Urothelium cell line (cell line): ENCODE data around the gene WWOX.

ENCODE experiments used
- DNase-seq: peaks from one replicate; pipeline ENCODE4 v3.0.0; 2011; ENCODE audit warnings: low spot score, mixed read lengths
- FAIRE-seq: peaks from 2 replicates; lab custom pipeline; 2011; peaks lifted over from hg19 to GRCh38; lab: Jason Lieb, UNC

The WWOX gene

DNA sequence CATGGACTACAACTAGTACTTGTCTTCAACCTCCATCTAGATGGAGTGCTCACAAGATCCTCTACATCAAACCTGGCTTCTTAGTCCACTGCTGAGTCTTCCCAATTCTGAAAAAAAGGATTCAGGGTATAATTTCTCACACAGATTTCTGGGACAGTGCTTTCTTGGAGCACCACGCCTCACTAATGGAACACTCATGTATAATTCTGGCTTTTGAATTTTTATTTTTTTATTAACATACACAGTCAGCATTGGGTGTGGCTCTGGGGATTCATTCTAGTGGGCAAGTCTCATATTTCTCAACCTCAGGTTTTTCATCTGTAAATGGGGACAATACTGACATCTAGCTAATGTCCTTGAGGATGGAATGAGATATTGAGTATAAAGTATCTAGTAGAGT lies 696.0 kb downstream of the WWOX start:
- FAIRE-seq (no peak), DNase-seq (no peak)

DNA sequence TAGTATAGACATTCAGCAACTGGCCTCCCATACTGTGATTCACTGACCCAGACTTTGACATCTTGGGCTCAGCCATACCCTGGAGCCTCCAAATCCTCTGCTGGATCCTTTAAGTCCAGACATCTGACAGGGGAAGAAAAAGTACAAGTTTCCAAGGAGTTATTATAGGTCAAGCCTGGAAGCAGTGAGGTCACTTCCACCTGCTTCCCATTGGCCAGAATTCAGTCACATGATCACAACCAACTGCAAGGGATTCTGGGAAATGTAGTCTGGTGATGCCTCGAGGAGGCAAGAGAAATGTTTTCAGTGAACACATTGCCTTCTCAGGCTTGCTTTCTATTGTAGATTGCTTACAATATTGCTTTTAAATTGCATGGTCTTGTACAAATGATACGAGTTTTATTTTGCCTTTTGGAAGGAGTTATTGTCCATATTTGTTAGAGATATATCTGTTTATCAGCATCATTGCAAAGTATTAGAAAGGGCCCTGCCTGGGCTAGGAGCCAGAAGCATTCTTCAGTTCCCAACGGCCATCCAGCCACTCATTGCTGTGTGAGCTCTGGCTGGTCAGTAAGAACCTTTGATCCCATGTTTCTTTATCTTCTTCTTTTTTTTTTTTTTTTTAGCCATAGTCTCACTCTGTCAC lies 696.9 kb downstream of the WWOX start:
- no peak for FAIRE-seq
- DNase-seq: peak; percentile 63

DNA sequence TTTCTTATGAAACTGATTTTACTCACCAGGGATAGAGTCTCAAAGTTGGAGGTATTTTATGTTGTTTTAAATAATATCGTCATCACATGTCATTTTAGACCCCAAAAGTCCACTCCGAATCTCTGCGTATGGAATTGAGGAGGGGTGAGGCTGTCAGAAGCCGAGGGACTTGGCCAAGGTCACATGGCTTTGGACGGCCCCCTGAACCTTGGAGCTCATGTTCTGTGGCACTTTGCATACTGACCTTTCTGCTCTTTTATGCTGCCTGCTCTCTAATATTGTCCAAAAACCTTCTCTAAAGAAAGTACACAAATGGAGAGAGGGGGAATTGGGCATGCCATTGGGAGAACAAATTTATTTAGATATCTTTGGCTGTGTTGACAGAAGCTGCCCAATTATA lies 700.0 kb downstream of the WWOX start:
- DNase-seq: no peak

DNA sequence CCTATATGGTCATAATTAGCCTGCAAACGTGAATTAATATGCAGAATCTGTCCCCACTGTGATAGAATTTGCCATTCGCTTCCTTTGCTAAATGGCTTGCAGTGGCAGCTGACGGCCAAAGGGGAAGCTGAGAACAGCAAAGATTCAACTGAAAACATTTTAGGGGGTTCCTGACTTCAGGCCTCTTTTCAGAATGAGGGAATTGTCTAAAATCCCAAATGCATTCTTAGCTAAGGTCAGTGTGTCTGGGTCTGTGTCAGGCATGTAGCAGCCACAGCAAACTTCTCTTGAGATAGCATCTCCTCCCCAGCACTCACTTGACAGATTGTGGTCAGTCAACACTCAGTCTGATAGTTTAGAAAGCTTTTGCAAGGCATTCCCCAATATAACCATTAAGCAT lies 701.1 kb downstream of the WWOX start:
- FAIRE-seq (no peak), DNase-seq (no peak)

More for the DNA sequence above, 700.0 kb downstream of the WWOX start:
- FAIRE-seq: no peak

DNA sequence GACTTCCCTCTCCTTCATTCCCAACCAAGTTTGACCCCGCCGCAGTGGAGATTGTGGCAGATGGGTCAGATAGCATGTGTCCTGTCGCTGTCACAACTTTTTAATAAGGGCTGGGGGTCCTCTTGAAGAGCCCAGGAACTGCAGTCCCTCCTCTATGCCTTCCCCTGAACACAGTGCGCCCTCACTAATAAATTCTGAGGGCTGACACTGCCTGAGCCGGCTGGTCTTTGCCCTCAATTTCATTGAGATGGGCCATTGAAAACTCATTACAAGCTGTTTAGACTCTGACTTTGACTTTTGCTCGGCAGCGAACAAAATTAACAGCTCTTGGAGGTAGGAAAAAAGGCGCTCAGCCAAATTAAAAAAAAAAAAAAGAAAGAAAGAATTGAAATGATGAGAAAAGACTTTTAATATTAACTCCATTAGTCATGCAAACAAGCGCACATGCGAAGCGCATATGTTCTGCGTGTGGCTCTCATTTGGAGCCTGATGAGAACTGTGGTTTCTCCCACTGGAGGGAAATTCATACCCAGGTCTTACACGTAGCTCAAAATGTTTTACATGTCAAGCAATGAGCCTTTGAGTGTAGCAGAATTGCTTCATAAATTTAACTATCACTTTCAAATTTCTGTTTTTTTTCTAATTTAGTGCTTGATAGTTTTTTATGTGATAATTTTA lies 704.7 kb downstream of the WWOX start:
- no peak for DNase-seq
- no peak for FAIRE-seq

DNA sequence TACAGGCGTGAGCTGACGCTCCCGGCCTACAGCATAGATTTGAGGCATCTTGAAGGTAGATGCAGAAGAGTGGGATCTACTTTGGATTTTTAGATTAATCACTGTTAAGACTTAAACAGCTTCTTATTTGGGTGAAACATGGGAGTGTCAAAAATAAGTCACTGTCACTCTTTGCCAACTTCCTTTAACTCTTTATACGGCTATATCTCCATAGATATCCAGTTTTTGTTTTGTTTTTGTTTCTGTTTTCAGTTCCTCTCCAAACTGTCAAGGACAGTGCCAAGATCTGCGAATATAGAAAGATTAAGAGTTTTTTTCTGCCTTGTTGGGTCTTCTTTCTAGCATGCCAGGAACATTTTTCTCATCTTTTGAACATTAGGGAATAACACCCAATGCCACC lies 706.1 kb downstream of the WWOX start:
- DNase-seq (no peak), FAIRE-seq (no peak)

DNA sequence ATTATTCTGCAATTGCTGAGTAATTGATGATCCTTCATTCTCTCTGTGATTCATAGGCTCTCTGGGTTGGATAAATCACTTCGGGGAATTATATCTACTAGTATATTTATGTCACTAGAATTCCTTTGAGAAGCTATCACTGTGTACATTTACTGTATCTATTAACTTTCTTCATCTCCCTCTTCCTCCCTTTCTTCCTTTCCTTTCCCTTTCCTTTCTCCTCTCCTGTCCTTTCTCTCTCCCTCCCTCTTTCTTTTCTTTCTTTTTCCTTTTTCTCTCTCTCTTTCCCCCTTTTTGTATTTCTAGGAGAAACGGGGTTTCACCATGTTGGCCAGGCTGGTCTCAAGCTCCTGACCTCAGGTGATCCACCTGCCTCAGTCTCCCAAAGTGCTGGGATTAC lies 711.8 kb downstream of the WWOX start:
- FAIRE-seq (no peak), DNase-seq (no peak)

DNA sequence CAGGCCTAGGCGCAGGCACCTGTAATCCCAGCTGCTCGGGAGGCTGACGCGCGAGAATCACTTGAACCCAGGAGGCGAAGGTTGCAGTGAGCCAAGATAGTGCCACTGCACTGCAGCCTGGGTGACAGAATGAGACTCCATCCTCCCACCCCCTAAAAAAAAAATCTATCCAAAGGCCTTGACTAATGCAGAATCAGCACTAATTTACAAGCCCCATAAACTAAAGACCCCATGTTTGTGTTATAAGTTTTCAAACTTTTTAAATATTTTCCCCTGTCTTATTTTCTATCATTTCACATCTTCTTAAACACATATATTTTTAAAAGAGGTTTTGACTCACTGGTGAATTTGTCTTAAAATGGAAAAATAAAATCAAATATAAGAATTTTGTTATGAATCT lies 713.1 kb downstream of the WWOX start:
- no peak for DNase-seq
- no peak for FAIRE-seq

DNA sequence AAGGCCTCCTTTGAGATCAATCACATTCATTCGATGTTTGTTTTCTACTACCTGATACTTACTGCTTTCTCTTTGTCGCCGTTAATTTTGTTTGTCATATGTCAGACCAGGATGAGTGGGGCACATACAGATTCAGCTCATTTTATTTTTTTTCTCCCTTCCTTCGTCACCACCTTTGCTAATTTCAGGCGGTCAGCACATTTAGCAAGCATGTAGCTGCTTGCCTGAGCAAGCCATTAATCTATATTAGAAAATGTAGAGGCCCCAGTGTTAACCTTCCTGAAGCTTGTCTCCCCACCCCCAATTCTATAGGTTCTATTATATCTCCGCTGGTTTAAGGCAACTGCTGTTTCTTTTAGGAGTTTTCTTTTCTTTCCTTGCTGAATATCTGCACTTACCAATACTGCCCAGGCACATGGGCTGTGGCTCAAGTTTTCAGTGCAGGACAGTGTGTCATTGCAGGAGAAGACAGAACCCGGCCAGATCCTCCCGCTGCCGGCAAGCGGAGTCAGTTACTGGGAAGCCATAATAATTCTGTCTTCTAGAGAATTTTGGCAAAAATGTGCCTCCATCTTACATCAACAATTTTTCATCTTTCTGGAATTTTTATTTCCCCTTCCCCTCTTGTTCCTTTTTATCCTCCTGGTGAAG lies 714.3 kb downstream of the WWOX start:
- DNase-seq: no peak
- no peak for FAIRE-seq

DNA sequence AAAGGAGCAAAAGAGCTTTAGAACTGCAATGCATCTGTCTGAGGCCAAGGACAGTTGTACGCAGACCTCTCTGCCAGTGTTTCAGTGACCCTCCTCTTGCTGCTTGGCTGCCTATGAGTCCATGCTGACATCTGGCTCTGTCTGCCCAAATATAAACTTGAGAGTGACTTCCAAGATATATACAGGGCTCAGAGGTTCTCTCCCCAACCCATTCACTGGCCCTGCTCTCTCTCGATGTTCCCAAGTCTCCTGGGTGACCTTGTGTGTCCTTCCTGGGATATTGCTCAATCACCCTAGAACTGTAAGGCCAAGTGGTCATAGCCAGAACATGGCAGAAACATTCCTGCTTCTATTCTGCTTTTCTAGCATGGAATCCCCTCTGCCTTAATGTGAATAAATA lies 716.3 kb downstream of the WWOX start:
- no peak for DNase-seq
- no peak for FAIRE-seq

DNA sequence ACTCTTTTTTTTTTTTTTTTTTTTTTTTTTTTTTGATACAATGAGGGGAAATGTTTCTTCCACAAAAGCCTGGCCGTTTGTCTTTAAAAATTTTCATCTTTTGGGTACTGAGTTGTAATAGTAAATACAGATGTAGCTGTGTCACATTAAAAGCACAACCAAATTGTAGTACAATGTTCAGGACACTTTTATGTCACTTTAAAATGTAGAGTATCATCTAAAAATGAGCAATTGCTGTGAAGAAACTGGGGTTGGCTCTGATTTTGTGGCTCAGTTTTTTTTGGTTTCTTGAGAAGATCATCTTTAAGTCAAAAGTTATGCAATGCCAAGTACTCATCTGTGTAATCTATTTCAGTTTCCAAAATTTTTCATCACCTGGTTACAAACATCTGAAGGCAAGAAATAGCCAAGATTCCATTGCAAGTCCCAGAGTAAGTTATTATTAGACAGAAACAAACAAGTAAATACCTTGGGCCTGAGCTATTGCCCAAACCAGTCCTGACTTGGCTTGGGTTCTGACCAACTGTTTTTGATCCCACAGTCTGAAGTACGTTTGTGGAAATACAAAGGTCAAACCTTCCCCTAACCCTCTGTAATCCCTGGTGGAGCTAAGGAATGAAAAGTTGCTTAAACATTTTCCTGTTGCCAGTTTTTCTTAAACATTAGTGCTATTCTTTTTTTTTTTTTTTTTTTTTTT lies 717.2 kb downstream of the WWOX start:
- FAIRE-seq: no peak
- no peak for DNase-seq

DNA sequence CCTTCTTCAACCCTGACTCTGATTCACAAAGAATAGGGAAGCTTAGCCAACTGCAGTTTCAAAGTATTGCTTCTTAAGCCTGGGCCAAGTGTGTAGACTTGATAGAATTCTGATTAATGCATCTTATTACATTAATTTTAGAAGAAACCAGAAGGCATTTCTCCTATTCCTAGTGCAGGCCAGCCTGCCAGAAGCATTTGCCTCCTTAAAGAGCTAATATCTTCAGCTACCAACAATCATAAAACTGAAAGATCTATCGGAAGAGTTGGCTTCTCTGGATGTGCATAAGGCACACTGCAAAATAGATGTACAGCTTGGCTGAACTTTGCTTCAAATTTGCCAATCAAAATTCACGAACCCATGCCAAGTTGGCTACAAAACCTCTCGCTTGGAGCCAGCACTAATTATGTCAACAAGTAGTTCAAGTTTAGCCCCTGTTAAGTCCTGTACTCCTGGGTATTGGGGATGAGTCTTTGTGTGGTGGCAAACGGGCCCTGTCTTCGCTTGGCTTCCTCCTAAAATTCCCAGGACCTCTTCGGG lies 717.8 kb downstream of the WWOX start:
- no peak for FAIRE-seq
- DNase-seq: no peak

DNA sequence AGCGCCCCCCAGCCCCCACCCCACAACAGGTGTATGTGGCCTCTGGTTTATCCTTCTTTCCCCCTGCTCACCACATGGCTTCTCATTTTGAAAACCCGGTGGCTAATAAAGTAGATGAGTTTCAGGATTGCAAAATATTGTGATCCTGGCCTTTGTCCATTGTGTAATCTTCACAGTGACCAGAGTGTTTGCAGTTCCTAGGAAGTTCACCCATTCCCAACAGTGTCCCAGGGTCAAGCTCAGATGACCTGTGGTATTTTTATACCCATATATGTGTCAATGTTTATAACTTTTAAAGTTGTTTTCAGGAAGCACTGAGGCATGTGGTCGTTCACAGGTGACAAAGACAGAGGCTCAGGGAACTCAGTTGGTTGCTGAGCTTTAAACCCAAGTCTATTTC lies 721.9 kb downstream of the WWOX start:
- FAIRE-seq (no peak), DNase-seq (no peak)

DNA sequence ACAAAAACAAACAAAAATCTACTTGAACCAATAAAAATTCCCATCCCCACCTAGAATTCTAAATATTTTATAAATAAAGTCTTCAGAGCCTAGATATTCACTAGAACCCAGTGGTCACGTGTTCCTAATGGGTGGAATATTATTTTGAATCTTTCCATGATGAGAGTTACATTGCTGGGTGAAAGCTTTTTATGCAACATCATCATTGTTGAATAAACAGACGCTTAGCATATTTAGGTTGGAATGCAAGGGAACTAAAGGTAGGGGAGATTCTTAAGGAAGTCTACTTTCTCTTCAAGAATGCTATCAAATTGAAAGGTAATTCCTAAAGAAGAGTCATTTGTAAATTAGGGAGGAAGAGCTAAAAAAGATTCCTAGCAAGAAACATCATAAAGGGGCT lies 723.1 kb downstream of the WWOX start:
- no peak for FAIRE-seq

DNA sequence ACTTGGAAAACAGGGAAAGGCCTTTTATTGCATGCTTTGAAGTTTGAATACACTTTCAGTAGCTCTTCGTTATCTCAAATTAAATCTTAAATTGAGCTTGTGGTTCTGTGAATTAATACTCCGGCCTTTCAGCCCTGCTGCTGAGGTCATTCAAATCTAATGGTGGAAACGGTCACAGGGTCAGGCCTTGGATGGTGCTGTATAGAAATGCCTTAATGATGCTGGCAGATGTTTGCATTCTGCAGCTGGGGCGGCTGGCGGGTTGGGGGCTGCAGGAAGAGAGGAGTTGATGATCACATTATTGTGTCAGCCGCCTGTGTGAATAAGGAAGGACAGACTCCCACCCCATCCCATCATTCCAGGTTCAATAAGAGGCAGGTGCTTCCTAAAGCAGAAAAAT lies 723.6 kb downstream of the WWOX start:
- no peak for DNase-seq
- no peak for FAIRE-seq

More for the DNA sequence above, 723.1 kb downstream of the WWOX start:
- DNase-seq: no peak

DNA sequence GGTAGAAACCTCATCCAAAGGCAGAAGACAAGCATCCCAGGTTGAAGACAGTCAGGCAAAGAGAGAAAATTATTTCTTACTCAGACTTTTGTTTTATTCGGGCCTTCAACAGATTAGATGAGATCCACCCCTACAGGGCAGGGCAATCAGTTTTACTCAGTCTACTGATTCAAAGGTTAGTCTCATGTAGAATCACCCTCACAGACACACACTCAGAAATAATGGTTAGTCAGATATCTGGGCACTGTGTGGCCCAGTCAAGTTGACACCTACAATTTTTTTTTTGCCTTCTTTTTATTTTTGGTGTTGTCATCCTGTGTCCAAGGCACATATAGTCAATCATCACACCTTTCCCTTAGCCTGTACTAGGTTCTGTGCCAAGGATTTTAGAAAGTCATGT lies 729.8 kb downstream of the WWOX start:
- DNase-seq (no peak), FAIRE-seq (no peak)

DNA sequence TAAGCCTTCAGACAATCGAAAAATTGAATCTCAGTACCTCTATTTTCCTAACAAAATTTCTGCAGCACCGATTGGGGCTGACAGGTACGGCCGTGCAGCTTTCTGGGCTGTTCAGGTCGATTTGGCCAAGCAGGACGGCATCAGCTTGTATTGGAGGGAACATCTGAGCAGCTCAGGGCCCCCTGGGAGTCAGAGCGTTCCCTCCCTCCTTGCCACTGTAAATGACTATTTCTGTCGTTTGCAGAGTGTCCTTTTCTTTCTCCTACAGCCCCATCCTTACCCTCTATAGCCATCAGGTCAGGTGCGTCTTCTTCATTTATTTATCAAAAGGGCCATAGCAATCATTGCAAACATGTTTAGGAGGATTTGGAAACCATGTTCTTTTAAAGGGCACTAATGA lies 731.1 kb downstream of the WWOX start:
- FAIRE-seq: no peak
- no peak for DNase-seq

DNA sequence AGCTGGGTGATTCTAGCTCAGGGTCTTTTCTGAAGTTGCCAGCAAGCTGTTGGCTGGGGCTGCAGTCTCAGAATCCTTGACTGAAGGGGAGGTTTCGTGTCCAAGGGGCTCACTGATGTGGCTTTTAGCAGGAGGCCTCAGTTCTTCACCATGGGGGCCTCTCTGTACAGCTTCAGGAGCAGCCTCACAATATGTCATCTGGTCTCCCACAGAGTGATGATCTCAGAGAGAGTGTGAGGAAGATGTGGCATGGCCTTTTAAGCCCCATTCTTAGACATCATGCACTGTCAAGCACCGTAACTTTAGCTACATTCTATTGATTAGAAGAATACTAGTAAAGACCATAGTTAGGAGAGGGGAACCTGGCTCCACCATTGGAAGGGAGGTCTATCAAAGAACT lies 732.6 kb downstream of the WWOX start:
- no peak for DNase-seq
- no peak for FAIRE-seq

DNA sequence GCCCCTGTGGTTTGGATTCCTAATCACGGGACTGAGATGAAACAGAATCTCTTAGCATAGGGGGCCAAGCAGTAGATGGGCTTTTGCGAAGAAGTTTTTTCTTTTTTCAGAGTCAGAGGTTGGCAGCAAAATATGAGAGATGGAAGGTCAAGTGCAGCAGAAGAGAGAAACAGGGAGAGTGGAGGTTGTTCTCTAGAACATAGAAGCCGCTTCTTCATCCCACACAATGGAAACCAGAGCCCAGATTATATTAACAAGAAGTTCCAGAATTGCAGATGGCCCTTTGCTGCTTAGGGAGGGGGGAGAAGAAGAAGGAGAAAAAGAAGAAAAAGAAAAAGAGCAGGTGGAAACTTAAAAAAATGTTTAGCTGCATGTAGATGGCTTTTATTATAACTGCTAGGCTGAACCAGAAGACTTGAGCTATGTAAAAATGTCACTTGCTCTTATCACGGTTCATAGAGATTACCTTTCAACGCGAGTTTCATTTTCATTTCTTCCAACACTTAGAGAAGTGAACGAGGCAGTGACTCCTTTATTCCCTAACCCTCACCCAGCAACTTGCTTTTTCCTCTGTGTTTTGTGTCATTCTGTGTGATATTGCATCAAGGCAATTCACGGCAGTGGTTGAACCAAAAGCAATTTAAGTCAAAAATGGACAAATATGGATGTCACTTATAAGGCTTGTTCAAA lies 737.5 kb downstream of the WWOX start:
- FAIRE-seq: no peak
- no peak for DNase-seq

DNA sequence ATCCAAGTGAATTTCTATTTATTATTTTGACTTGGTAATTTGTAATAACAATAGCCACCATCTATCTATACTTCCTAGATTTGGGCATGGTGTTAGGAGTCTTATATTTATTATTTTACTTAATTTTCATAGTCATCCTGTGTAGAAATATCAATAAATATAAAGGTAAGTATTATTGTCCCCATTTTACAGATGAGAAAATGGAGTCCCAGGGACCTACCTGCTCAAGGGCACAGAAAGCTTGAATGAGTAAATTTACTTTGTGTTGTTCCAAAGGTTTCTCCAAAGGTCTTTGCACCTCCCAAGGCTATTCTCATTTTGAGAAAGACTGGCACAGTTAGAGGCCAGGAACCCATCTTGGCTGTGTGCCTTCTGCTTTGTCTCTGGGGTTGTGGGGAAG lies 738.3 kb downstream of the WWOX start:
- no peak for DNase-seq

DNA sequence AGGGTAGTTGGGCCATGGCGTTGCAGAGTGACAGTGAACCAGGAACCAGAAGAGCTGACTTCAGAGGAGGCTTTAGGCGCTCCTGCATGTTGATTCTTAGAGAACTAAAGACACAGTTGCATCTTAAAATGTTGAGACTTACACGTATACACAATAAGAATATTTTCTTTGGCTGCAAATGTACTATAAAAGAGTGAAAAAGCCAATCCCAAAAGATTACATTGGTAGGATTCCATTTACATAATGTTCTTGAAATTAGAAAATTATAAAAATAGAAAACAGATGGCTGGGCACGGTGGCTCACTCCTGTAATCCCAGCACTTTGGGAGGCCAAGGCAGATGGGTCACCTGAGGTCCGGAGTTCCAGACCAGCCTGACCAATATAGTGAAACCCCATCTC lies 738.8 kb downstream of the WWOX start:
- DNase-seq (no peak), FAIRE-seq (no peak)

More for the DNA sequence above, 738.3 kb downstream of the WWOX start:
- no peak for FAIRE-seq
